ENCODE measurements around the gene UBC. TPM values are rescaled to one million over a fixed set of nuclear protein-coding genes. Genes with fewer than 3 reads are reported as not detected.
A peak's percentile ranks its signal among the peaks of the same experiment; 100 is the strongest.

Gene UBC
- total and polyA plus RNA-seq, 9 of the 15 experiments (the other 6 are each of a cell fraction or from before 2014, with no cell fraction given) = 533 to 1,153 (median 813) TPM

DNA sequence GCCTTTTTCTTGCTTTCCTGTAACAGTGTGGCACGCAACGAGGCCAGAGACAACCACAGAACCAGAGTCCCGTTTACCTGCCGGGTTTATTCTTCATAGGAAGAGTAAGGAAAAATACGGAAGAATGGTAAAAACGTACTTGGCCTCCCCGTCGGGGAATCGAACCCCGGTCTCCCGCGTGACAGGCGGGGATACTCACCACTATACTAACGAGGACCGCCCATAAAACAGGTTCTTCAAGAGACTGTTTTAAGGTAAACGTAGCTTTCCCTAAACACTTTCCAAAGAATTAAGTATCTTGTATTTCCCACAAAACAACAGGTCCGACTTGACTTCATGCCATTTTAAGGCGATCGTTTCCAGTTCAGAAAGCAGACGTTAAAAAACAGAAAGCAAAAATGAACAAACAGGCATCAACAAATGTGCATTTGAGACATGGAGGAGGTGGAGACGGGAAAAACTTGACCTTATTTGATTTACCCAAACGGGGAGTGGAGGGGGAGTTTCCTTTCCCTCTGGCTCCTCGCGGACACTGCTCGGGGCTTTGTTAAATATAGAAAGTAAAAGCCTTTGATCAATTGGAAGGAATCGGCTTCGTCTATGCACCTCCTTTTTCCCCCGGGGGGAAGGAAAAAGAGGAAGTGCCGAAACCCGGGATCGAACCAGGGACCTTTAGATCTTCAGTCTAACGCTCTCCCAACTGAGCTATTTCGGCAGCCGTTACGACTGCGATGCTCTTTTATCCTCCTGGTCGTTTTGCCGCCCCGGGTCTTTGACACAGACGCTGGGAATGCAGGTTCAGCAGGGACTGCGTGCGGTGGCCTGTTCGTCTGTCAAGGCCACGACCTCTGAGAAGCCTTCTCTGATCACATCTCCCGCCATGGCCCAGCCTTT lies 13.0 kb upstream of the UBC start (continued):
- TF ChIP-seq RERE (CRISPR knock-in tag; IDR thresholded peaks at IDR 0.05; ENCODE audit: borderline replicate concordance) (no peak), RBM34 (IDR thresholded peaks at IDR 0.05; ENCODE audit: borderline replicate concordance, insufficient read depth, low read length) (no peak), SUPT5H (IDR thresholded peaks at IDR 0.05) (no peak), NCOA4 (IDR thresholded peaks at IDR 0.05; ENCODE audit: partially characterized antibody) (no peak), KHSRP (IDR thresholded peaks at IDR 0.05) (no peak), ZZZ3 (IDR thresholded peaks at IDR 0.05) (no peak), POLR3A (IDR thresholded peaks at IDR 0.05; ENCODE audit: borderline replicate concordance, extremely low read depth, insufficient read depth, insufficient read length) (peak; percentile 83), POLR2A (conservative IDR thresholded peaks at IDR 0.05) (no peak), ZBTB7A (IDR thresholded peaks at IDR 0.05; ENCODE audit: borderline replicate concordance, control insufficient read depth, low read depth, low read length) (no peak), TEAD4 (IDR thresholded peaks at IDR 0.05; ENCODE audit: low read length) (peak; percentile 78), TEAD4 (CRISPR knock-in tag; IDR thresholded peaks at IDR 0.05; ENCODE audit: borderline replicate concordance) (no peak), KLF10 (CRISPR knock-in tag; IDR thresholded peaks at IDR 0.05) (no peak), ZNF232 (CRISPR knock-in tag; IDR thresholded peaks at IDR 0.05) (no peak), SMAD1 (IDR thresholded peaks at IDR 0.05; ENCODE audit: low read depth, low read length, partially characterized antibody) (no peak), ELF4 (CRISPR knock-in tag; IDR thresholded peaks at IDR 0.05) (no peak), PTBP1 (IDR thresholded peaks at IDR 0.05; ENCODE audit: low read depth, low read length) (no peak), POLR2B (IDR thresholded peaks at IDR 0.05; ENCODE audit: low read depth, partially characterized antibody) (no peak), HCFC1 (IDR thresholded peaks at IDR 0.05; ENCODE audit: low read depth, low read length) (peak; percentile 40; the same call in 1 of the 2 replicates), PRMT5 (CRISPR knock-in tag; IDR thresholded peaks at IDR 0.05) (no peak), EGR1 (conservative IDR thresholded peaks at IDR 0.05) (no peak), SMC3 (conservative IDR thresholded peaks at IDR 0.05; ENCODE audit: insufficient read depth, low read depth, low read length) (no peak), TOE1 (IDR thresholded peaks at IDR 0.05; ENCODE audit: borderline replicate concordance) (no peak; the same call in 1 of the 2 replicates), TOE1 (CRISPR knock-in tag; IDR thresholded peaks at IDR 0.05; ENCODE audit: borderline replicate concordance, low read depth) (0 out of 2 replicates have a peak, but pooled peaks have one; percentile 89)
- TF ChIP-seq, protein P1, sequence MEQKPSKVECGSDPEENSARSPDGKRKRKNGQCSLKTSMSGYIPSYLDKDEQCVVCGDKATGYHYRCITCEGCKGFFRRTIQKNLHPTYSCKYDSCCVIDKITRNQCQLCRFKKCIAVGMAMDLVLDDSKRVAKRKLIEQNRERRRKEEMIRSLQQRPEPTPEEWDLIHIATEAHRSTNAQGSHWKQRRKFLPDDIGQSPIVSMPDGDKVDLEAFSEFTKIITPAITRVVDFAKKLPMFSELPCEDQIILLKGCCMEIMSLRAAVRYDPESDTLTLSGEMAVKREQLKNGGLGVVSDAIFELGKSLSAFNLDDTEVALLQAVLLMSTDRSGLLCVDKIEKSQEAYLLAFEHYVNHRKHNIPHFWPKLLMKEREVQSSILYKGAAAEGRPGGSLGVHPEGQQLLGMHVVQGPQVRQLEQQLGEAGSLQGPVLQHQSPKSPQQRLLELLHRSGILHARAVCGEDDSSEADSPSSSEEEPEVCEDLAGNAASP (IDR thresholded peaks at IDR 0.05) = no peak

All from K562 (cell line).